ENCODE measurements around the gene ZMAT5. TPM values are rescaled to one million over a fixed set of nuclear protein-coding genes. Genes with fewer than 3 reads are reported as not detected.

Gene ZMAT5
- polyA plus RNA-seq, 1 experiment: 16.4 TPM

DNA sequence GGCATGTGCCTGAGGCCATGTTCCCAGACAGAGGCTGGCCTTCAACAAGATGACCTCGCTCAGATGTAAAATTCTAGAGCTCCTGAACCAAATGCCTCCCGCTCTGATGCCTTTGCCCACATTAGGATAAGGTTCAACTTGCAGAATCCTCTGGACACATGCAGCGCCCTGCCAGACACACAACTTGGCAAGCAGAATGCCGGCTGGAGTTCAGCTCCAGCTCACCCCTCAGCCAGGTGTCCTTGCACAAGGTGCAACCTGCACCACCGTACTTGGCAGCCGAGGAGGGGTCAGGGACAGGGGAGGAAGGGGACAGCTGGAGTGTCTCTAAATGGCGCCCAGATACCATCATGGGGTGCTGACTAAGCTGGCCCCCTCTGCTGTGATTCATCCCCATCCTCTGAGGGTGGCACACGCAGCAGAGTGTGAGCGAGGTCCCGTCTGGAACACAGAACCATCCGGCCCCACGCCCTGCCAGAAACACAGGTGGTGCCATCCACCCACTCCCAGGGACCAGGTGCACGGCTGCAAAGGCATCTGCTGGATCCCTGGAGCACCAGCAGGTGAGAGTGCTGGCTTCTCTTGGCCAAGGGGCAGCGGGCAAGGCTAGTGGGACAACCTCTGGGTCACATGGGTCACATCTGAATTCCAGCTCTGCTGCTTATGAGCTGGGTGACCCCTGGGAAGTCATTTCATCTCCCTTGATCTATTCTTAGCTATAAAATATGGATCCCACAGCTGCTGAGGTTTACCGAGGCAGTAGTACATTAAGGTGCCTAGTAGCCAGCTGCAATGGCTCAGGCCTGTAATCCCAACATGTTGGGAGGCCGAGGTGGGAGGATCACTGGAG lies 12.8 kb downstream of the ZMAT5 start:
- H3K27me3 ChIP-seq (ENCODE audit: control insufficient read depth, insufficient read depth, low read length): no peaks in the 10 kb centered on the region
- TF ChIP-seq, protein P1, sequence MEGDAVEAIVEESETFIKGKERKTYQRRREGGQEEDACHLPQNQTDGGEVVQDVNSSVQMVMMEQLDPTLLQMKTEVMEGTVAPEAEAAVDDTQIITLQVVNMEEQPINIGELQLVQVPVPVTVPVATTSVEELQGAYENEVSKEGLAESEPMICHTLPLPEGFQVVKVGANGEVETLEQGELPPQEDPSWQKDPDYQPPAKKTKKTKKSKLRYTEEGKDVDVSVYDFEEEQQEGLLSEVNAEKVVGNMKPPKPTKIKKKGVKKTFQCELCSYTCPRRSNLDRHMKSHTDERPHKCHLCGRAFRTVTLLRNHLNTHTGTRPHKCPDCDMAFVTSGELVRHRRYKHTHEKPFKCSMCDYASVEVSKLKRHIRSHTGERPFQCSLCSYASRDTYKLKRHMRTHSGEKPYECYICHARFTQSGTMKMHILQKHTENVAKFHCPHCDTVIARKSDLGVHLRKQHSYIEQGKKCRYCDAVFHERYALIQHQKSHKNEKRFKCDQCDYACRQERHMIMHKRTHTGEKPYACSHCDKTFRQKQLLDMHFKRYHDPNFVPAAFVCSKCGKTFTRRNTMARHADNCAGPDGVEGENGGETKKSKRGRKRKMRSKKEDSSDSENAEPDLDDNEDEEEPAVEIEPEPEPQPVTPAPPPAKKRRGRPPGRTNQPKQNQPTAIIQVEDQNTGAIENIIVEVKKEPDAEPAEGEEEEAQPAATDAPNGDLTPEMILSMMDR (IDR thresholded peaks at IDR 0.05; ENCODE audit: low read depth, low read length): no peak
- H3K9me3 ChIP-seq (ENCODE audit: control insufficient read depth, insufficient read depth, low read length): no peaks in the 10 kb centered on the region
- ChIA-PET POLR2A (interaction anchor here (0.6 kb wide), 1 partner anchor 179 kb away, joined by 9 read pairs; no protein-coding TSS in a partner anchor), CTCF (interaction anchor here (1.2 kb wide), 1 partner anchor 18 kb away, joined by 3 read pairs; no protein-coding TSS in a partner anchor)
- H3K4me3 ChIP-seq (ENCODE audit: low read depth, low read length): no peak overlapping the region
- no peak overlapping the region for H3K27ac ChIP-seq (ENCODE audit: low read depth, low read length)
- DNase-seq (ENCODE audit: low read depth, low spot score): no peak

DNA sequence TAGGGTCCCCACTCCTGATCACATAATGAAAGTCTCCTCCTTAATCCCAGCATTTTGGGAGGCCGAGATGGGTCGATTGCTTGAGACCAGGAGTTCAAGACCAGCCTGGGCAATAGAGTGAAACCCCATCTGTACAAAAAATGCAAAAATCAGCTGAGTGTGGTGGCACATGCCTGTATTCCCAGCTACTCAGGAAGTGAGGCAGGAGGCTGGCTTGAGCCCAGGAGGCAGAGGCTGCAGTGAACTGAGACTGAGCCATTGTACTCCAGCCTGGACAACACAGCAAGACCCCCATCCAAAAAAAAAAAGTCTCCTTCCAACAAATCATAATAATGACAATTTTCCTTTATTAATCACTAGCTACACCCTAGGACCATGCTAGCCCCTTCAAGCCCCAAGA lies 15.1 kb downstream of the ZMAT5 start:
- TF ChIP-seq, protein P1 (IDR thresholded peaks at IDR 0.05; ENCODE audit: low read depth, low read length): no peak
- POLR2A ChIA-PET: no interaction called here

DNA sequence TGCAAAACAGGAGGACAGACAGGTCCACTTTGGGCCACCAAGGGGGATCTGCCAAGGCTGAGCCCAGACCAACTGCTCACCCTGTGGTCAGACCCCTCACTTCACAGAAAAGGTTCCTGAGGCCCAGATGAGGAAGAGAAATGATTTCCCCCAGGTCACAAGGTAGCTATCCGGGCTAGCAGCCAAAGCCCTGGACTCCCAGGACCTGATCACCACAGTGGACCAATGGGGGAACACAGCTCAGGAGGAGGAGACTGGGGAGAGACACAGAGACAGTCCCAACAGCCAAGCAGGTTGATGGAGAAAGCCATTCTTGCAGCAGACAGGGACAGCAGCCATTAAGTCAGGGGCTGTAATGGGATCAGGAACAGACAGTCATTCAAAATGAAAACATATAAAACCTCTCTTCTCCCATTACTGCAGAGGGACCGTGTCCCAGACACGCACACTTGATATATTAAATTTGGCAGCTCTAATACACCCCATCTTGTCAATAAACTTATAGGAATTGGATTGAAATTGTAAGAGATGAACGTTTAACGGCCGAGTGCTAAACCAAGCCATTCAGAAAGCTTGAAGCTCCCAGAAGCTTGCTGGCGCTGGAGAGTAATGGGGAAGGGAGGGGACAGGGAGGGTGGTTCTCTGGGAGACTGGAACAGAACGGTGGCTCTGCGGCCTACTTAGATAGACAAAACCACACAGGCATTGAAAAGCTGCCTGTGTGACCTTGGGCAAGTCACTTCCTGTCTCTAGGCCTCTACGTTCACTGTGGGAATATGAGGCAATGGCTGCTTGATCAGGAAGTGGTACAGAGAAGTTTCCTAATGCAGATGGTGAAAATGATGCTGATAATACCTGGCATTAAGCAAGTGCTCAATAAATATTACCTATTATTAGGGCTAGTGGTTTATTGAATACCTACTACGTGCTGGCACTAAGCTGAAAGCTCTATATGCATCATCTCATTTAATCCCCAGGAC lies 16.0 kb downstream of the ZMAT5 start:
- Histone ChIP-seq H3K4me3 (ENCODE audit: low read depth, low read length) (no peak overlapping the region), H3K27ac (ENCODE audit: low read depth, low read length) (no peak overlapping the region), H3K9me3 (ENCODE audit: control insufficient read depth, insufficient read depth, low read length) (no peaks in the 10 kb centered on the region), H3K27me3 (ENCODE audit: control insufficient read depth, insufficient read depth, low read length) (no peaks in the 10 kb centered on the region)
- TF ChIP-seq, protein P1 (IDR thresholded peaks at IDR 0.05; ENCODE audit: low read depth, low read length): no peak
- CTCF ChIA-PET: interaction anchor here (0.5 kb wide), 1 partner anchor 339 kb away, joined by 4 read pairs; no protein-coding TSS in a partner anchor
- DNase-seq (ENCODE audit: low read depth, low spot score): no peak
- POLR2A ChIA-PET: no interaction called here

More for the DNA sequence above, 15.1 kb downstream of the ZMAT5 start:
- no peak for DNase-seq (ENCODE audit: low read depth, low spot score)
- H3K27ac ChIP-seq (ENCODE audit: low read depth, low read length): no peak overlapping the region
- no peak overlapping the region for H3K4me3 ChIP-seq (ENCODE audit: low read depth, low read length)
- CTCF ChIA-PET: no interaction called here
- H3K9me3 ChIP-seq (ENCODE audit: control insufficient read depth, insufficient read depth, low read length): no peaks in the 10 kb centered on the region
- no peaks in the 10 kb centered on the region for H3K27me3 ChIP-seq (ENCODE audit: control insufficient read depth, insufficient read depth, low read length)

DNA sequence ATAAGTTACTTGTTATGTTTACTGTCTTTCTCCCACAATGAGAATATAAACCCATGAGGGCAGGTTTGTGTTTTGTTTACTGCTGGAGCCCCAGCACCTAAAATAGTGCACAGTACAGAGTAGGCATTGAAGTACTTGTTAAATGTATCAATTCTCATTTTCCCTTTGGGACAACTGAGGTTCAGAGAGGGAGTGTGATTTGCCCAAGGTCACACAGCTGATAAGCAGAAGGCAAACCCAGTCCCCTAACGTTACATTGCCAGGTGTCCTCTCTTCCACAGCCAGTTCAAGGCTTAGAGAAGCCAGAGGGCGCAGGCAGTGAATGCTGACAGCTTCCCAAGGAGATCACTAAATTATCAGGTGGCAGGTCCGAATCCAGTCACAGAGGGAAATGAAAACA lies 16.8 kb downstream of the ZMAT5 start:
- no peak for DNase-seq (ENCODE audit: low read depth, low spot score)
- ChIA-PET CTCF (no interaction called here), POLR2A (no interaction called here)
- TF ChIP-seq, protein P1 (IDR thresholded peaks at IDR 0.05; ENCODE audit: low read depth, low read length): no peak
- Histone ChIP-seq H3K4me3 (ENCODE audit: low read depth, low read length) (no peak overlapping the region), H3K27me3 (ENCODE audit: control insufficient read depth, insufficient read depth, low read length) (no peaks in the 10 kb centered on the region), H3K9me3 (ENCODE audit: control insufficient read depth, insufficient read depth, low read length) (no peaks in the 10 kb centered on the region), H3K27ac (ENCODE audit: low read depth, low read length) (no peak overlapping the region)
